RPMI8226 (cell line): ENCODE measurements around the gene MLYCD.
"Not testable (repeated sequence)": the region's sequence is repeated elsewhere in the genome, so short reads cannot be mapped to it uniquely, and the experiment has no call there.

ENCODE experiments used
- DNase-seq: peaks from one replicate; pipeline ENCODE4 v3.0.0-alpha.2; 2015

Gene MLYCD

GRCh38 chr16:83942074-83942473 is 43.2 kb downstream of the MLYCD start:
- DNase-seq, result no peak

- no peak for DNase-seq
Observed at GRCh38 chr16:83942815-83943515, 44.0 kb downstream of the MLYCD start.

GRCh38 chr16:83943516-83944050 is 44.7 kb downstream of the MLYCD start:
- DNase-seq, result no peak

- no peak for DNase-seq
Observed at GRCh38 chr16:83945587-83945986, 46.7 kb downstream of the MLYCD start.

DNA sequence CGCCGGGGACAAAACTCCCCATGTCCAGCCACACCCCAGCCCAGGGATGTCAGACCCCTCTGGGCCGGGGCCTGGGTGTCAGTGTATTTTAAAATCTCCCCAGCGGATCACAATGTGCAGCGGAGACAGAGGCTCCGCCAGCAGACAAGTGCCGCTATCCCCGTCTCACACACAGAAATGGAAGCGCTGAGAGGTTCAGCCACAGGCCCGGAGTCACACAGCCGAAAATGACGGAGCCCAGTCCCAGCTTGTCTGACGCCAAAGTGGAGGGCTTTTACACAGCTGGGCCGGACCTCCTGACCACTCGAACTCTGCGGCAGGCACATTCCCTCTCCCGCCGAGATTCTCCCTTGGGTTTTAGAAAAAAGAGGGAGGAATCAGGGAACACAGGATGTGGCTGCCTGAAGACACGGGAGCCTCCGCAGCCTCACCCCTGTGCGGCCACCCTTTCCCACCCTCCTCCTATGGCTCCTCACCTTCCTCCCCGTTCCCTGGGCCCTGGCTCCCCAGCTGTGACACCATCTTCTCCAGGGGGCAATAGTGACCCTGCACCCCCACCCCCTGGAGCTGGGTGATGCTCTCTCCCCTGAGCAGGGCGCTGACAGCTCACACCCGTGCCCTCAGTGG is 47.4 kb downstream of the MLYCD start:
- DNase-seq, result no peak

GRCh38 chr16:83946781-83947566 is 48.1 kb downstream of the MLYCD start:
- DNase-seq, result no peak

GRCh38 chr16:83947642-83948234 is 48.8 kb downstream of the MLYCD start:
- DNase-seq, result no peak

DNA sequence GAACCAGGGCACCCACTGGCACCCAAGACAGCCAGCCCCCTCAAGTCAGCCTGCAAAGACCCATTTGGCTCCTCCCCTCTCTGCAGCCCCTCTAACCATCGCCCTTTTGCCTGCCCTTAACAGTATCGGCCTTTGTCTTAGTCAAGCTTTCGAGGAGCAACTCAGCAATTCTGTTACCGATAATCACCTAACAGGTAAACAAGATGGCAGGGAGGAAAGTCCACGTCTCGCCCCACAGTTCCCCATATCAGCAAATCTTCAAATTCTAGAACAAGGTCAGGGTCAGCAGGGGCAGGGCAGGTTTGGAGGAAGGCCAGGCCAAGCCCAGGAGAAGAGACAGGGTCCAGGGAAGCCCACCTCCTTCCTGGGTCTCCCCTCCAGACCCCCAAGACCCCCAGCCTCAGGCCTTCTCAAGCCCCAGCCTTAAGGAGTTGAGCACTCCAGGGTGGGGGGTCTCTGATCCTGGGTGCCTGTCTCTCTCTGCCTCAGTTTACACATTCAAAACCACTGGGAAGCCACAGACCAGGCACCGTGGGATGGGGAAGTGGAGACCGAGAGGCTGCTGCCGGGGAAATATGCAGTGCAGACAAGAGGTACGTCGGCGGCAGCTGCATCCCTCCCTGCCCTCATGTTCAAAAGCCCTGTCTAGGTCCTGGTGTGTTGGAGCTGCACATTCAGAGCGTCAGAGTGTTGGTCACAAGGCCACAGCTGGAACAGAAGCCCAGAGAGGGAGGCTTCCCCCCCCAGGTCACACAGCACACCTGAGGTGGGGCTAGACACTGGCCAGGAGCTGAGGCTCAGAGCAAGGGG is 50.2 kb downstream of the MLYCD start:
- no peak for DNase-seq

- DNase-seq, result no peak
Observed at GRCh38 chr16:83949724-83950001, 50.7 kb downstream of the MLYCD start.

DNA sequence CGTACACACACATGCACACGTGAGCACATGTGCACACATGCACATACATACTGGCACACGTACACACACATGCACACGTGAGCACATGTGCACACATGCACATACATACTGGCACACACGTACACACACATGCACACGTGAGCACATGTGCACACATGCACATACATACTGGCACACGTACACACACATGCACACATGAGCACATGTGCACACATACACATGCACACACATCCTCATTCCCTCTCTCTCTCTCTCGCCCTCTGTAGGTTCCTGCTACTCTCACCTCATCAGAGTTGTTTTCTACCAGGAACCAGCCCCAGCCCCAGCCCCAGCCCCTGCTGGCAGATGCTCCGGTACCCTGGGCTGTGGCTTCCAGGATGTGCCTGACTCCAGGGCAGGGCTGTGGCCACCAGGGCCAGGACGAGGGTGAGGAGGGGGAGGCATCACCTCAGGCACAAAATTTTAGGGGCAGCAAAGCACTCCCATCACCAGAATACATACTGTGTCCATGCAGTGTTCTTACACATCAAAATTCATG is 52.0 kb downstream of the MLYCD start:
- DNase-seq, result not testable (repeated sequence)

- DNase-seq, result no peak
Observed at GRCh38 chr16:83951544-83951943, 52.6 kb downstream of the MLYCD start.

- DNase-seq, result no peak
Observed at GRCh38 chr16:83952587-83952939, 53.6 kb downstream of the MLYCD start.

DNA sequence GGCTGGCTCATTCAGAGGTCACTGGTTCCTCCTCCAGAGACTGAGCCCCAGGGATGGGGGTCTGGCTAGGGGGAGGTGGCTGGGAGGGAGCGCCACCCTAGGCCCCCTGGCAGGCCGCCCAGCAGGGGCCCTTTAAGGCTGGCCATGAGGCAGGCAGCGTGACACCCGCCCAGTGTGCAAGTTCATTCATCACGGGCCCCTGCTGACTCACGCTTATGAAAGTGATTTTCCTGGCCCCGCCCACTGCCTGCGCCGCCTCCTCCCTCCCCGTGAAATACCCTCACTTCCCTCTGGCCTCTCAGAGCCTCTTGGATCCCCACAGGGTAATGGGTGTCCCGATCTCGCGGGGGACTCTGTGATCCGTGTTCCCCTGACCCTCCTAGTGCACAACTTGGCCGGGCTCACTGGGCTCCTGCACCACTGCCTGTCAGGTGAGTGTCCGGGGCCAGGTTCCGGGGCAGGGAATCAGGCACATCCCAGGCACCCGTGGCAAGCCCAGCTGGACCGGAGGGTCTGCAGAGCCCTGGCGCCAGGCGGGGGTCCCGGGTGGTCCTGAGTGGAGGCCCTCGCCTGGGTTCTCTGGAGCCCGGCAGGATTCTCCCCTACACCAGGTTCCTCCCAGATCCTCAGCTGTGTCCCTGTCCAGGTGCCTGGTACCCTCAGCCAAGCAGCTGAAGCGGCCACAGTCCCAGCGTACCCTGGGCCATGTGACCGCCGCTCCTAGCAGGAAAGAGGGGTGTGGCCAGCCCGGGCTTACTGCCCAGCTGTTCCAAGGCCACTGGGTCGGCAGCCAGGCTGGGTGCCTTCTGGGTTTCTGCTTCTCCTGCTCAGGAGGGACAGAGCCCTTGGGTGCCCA is 54.3 kb downstream of the MLYCD start, which contains the start of gene OSGIN1:
Gene OSGIN1, plus strand, starts transcription at position 301 of the 856 bp plus-strand sequence. CDS start 4,432 bp downstream, outside the sequence.
- DNase-seq, result peak; percentile 90

DNA sequence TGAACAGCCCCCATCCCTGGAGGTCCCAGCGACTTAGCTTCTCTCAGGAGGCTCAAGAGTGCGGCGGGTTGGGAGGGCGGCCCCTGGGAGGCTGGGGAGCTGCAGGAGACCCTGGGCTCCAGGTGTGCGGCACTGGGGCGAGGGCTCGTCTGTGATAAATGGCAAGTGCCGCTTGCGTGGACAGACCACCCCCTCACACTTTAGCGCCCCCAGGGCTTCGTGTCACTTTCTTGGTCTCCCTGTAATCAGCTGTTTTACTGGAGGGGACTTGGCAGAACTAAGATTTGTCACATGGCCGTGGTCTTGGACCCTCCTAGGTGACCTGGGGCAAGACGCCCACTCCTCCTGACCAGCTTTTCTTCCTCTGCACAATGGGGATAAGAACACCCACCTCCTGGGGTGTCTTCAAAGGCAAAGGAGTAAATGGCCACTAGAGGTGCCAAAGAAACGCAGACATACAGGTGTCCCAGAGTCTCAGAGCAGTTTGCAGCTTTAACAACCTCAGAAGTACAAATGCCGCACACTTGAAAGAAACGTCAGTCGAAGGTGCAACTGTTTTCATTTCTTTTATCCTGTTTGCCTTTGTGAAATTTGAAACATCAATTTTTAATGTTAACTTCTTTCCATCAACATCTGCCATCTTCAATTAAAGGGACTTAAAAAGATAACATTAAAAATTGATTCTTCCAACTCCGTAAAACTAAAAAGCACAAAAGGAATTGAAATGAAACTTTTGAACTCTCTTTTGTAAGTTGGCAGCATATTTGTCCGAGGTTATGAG is 55.1 kb downstream of the MLYCD start:
- peak; percentile 78 for DNase-seq

GRCh38 chr16:83954577-83955016 is 55.7 kb downstream of the MLYCD start:
- peak; percentile 16 for DNase-seq

GRCh38 chr16:83955218-83956130 is 56.6 kb downstream of the MLYCD start:
- DNase-seq, result no peak

GRCh38 chr16:83956336-83957289 is 57.7 kb downstream of the MLYCD start:
- peak; percentile 68 for DNase-seq

GRCh38 chr16:83957296-83957855 is 58.5 kb downstream of the MLYCD start:
- DNase-seq, result no peak
